GM21515 (cell line): ENCODE measurements around the gene MFAP4.

Experiments used
- ATAC-seq: cut with Tn5 transposase; IDR thresholded peaks from one replicate; pipeline ENCODE4 v1.9.1; 2021; ENCODE audit not compliant: unreplicated experiment

The MFAP4 gene

GRCh38 chr17:19372011-19372370 is 15.0 kb downstream of the MFAP4 start:
- ATAC-seq, result no peak

GRCh38 chr17:19371259-19372010 is 15.6 kb downstream of the MFAP4 start:
- ATAC-seq, result no peak

GRCh38 chr17:19370493-19370960 is 16.5 kb downstream of the MFAP4 start:
- no peak for ATAC-seq

GRCh38 chr17:19369846-19370492 is 17.0 kb downstream of the MFAP4 start:
- ATAC-seq, result no peak

- no peak for ATAC-seq
Observed at GRCh38 chr17:19369107-19369778, 17.7 kb downstream of the MFAP4 start.

GRCh38 chr17:19368229-19368628 is 18.8 kb downstream of the MFAP4 start:
- ATAC-seq, result no peak

GRCh38 chr17:19366637-19366972 is 20.4 kb downstream of the MFAP4 start:
- ATAC-seq, result no peak

GRCh38 chr17:19365833-19366636 is 21.0 kb downstream of the MFAP4 start:
- ATAC-seq, result no peak

- ATAC-seq, result no peak
Observed at GRCh38 chr17:19365499-19365817, 21.5 kb downstream of the MFAP4 start.

GRCh38 chr17:19364699-19365498 is 22.1 kb downstream of the MFAP4 start:
- no peak for ATAC-seq

- no peak for ATAC-seq
Observed at GRCh38 chr17:19363460-19364035, 23.4 kb downstream of the MFAP4 start.

- ATAC-seq, result no peak
Observed at GRCh38 chr17:19363114-19363438, 23.9 kb downstream of the MFAP4 start.

GRCh38 chr17:19362277-19363113 is 24.5 kb downstream of the MFAP4 start, which contains the start of gene B9D1:
Gene B9D1 (minus strand): TSS chr17:19362723. CDS start chr17:19362569, 154 bp downstream.
- peak; percentile 69 for ATAC-seq

GRCh38 chr17:19361944-19362276 is 25.1 kb downstream of the MFAP4 start:
- no peak for ATAC-seq

GRCh38 chr17:19361326-19361725 is 25.7 kb downstream of the MFAP4 start:
- no peak for ATAC-seq

- no peak for ATAC-seq
Observed at GRCh38 chr17:19360772-19361171, 26.2 kb downstream of the MFAP4 start.

GRCh38 chr17:19359856-19360255 is 27.1 kb downstream of the MFAP4 start:
- no peak for ATAC-seq

- no peak for ATAC-seq
Observed at GRCh38 chr17:19359151-19359550, 27.8 kb downstream of the MFAP4 start.

GRCh38 chr17:19357761-19358160 is 29.2 kb downstream of the MFAP4 start:
- ATAC-seq, result no peak

- ATAC-seq, result no peak
Observed at GRCh38 chr17:19357351-19357750, 29.6 kb downstream of the MFAP4 start.
